Panc1 (cell line): Measurements from ENCODE around the gene APBB1. TPM values are rescaled to one million over a fixed set of nuclear protein-coding genes. Genes with fewer than 3 reads are reported as not detected.

Experiments used
- ATAC-seq: fragments of 200-7000 bp; cut with Tn5 transposase; 2 replicates; pipeline ENCODE4 v1.9.1; 2020; ENCODE audit warnings: mild to moderate bottlenecking, moderate library complexity
- BruUV-seq: library from RNA; stranded (reverse); fragments of 400-500 nt; replicated peaks from 2 replicates; lab custom pipeline; 2021; lab: Mats Ljungman, UMichigan
- CTCF ChIA-PET: fragments of 300-600 bp; sonication (Branson Sonifier 250); formaldehyde crosslinking; loops from one replicate; lab custom pipeline; 2022; ENCODE audit warnings: antibody characterized with exemption; lab: Charles Lee
- POLR2A ChIA-PET: fragments of 300-600 bp; sonication (Branson Sonifier 250); formaldehyde crosslinking; loops from one replicate; lab custom pipeline; 2022; ENCODE audit warnings: antibody characterized with exemption; lab: Charles Lee
- DNase-seq: peaks from one replicate; pipeline ENCODE4 v3.0.0-alpha.2; 2010; ENCODE audit warnings: low read depth, low spot score
- H3K27ac ChIP-seq: 2 replicates; pipeline ENCODE4 v1.5.1; 2011; ENCODE audit warnings: mild to moderate bottlenecking, low read length, inconsistent platforms
- H3K27me3 ChIP-seq: fragments of 200-500 bp; sonication (Bioruptor generic); 2 replicates; pipeline ENCODE4 v1.6.0; 2014; ENCODE audit warnings: low read length, inconsistent platforms; ENCODE audit not compliant: control insufficient read depth, insufficient read depth
- H3K36me3 ChIP-seq: fragments of 200-500 bp; sonication (Bioruptor generic); 2 replicates; pipeline ENCODE4 v1.5.1; 2014; ENCODE audit warnings: inconsistent platforms, mild to moderate bottlenecking, low read length, moderate library complexity; ENCODE audit not compliant: control insufficient read depth, insufficient read depth
- H3K4me1 ChIP-seq: 2 replicates; pipeline ENCODE4 v1.5.1; 2011; ENCODE audit warnings: inconsistent platforms, mild to moderate bottlenecking, low read length, moderate library complexity; ENCODE audit not compliant: control insufficient read depth, insufficient read depth
- H3K4me3 ChIP-seq, 2 experiments: 2 replicates each; pipeline ENCODE4 v1.5.1; 2011 to 2012; ENCODE audit warnings: low read depth in 2 of 2, low read length in 2 of 2, mild to moderate bottlenecking in 2 of 2, inconsistent platforms in 1 of 2, moderate library complexity in 1 of 2
- H3K9me3 ChIP-seq: fragments of 200-500 bp; sonication (Bioruptor generic); 2 replicates; pipeline ENCODE4 v1.5.1; 2014; ENCODE audit warnings: low read depth, mild to moderate bottlenecking, inconsistent platforms, low read length, moderate library complexity; ENCODE audit not compliant: control insufficient read depth, insufficient read depth
- CTCF ChIP-seq: fragments of 450-650 bp; IDR thresholded peaks from 2 replicates; pipeline ENCODE4 v1.5.1; 2017; ENCODE audit warnings: mild to moderate bottlenecking
- POLR2AphosphoS5 ChIP-seq: IDR thresholded peaks from 2 replicates; pipeline ENCODE4 v1.6.1; 2012; ENCODE audit warnings: mild to moderate bottlenecking, low read depth, low read length, moderate library complexity
- SIN3A ChIP-seq: IDR thresholded peaks from 2 replicates; pipeline ENCODE4 v1.6.1; 2012; ENCODE audit warnings: low read depth, mild to moderate bottlenecking, low read length, moderate library complexity, borderline replicate concordance; ENCODE audit not compliant: insufficient read depth
- TCF7L2 ChIP-seq: IDR thresholded peaks from 2 replicates; pipeline ENCODE4 v1.6.1; 2011; ENCODE audit warnings: mild to moderate bottlenecking, low read depth, low read length, inconsistent platforms
- in situ Hi-C: cut with HindIII; loops from 2 replicates; pipeline ENCODE4 v1.10.0; 2016; ENCODE audit warnings: low sequenced_read_pairs, low pct_unique_long_range_greater_than_20kb
- intact Hi-C: fragments of 100-400 bp; cut with micrococcal nuclease; formaldehyde crosslinking; loops from one replicate; pipeline ENCODE4 v1.10.0; 2022; ENCODE audit not compliant: unreplicated experiment
- total RNA-seq: library from RNA; stranded (reverse); gene quantifications from one replicate; pipeline ENCODE4 v1.2.1, GENCODE V29; 2021; ENCODE audit not compliant: unreplicated experiment
- TF ChIP-seq, protein P1 (sequence below), 2 experiments: IDR thresholded peaks; 2 replicates each; pipeline ENCODE4 v1.6.1; 2011 to 2012; ENCODE audit warnings: low read depth in 2 of 2, control low read depth in 1 of 2, low read length in 1 of 2, mild to moderate bottlenecking in 1 of 2, moderate library complexity in 1 of 2; ENCODE audit not compliant: insufficient read depth in 1 of 2

Gene APBB1
- total RNA-seq, 1 experiment from 2014 or later = 9.6 TPM

- no peak for ATAC-seq
- no TSS peak for BruUV-seq
- POLR2A ChIA-PET = no interaction called here
- Histone ChIP-seq H3K27me3 (no peaks in the 10 kb centered on the region), H3K4me3 (no peak overlapping the region), H3K36me3 (no peaks in the 10 kb centered on the region), H3K9me3 (no peaks in the 10 kb centered on the region), H3K4me1 (no peaks in the 10 kb centered on the region), H3K27ac (no peak overlapping the region)
- DNase-seq = no peak
- intact Hi-C loops (no loop called here), in situ Hi-C loops (no loop called here)
- CTCF ChIA-PET = interaction anchor here (0.6 kb wide), 1 partner anchor 34 kb away, joined by 13 read pairs; no protein-coding TSS in a partner anchor
- no peak for TF ChIP-seq POLR2AphosphoS5
- TF ChIP-seq, protein P1, sequence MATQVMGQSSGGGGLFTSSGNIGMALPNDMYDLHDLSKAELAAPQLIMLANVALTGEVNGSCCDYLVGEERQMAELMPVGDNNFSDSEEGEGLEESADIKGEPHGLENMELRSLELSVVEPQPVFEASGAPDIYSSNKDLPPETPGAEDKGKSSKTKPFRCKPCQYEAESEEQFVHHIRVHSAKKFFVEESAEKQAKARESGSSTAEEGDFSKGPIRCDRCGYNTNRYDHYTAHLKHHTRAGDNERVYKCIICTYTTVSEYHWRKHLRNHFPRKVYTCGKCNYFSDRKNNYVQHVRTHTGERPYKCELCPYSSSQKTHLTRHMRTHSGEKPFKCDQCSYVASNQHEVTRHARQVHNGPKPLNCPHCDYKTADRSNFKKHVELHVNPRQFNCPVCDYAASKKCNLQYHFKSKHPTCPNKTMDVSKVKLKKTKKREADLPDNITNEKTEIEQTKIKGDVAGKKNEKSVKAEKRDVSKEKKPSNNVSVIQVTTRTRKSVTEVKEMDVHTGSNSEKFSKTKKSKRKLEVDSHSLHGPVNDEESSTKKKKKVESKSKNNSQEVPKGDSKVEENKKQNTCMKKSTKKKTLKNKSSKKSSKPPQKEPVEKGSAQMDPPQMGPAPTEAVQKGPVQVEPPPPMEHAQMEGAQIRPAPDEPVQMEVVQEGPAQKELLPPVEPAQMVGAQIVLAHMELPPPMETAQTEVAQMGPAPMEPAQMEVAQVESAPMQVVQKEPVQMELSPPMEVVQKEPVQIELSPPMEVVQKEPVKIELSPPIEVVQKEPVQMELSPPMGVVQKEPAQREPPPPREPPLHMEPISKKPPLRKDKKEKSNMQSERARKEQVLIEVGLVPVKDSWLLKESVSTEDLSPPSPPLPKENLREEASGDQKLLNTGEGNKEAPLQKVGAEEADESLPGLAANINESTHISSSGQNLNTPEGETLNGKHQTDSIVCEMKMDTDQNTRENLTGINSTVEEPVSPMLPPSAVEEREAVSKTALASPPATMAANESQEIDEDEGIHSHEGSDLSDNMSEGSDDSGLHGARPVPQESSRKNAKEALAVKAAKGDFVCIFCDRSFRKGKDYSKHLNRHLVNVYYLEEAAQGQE (IDR thresholded peaks at IDR 0.05; ENCODE audit: insufficient read depth in 1 of 2, low read depth in 2 of 2, low read length in 1 of 2) = no peak
These were observed 12.5 kb downstream of the APBB1 start for GRCh38 chr11:6406370-6406769.

DNA sequence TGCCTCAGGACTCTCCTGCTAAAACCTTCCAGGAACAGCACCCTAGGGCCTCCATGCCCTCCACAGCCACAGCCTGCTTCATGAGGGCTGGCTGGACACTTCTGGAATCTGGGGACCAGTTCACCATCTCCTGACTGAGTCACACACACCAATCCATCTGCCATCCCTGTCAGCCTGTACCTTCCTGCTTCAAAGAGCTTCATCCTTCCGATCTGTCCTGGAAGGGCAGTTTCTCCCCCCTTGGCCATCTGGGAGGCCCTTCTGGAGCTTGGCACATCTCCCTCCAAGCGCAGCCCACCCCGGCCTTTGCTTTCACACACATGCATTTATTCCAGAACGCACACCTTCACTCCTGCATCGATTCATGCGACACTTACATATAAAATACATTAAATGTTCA lies 13.0 kb downstream of the APBB1 start:
- in situ Hi-C loops = no loop called here

More for the DNA sequence above, 13.0 kb downstream of the APBB1 start:
- TF ChIP-seq CTCF = no peak
- TF ChIP-seq, protein P1 (IDR thresholded peaks at IDR 0.05; ENCODE audit: insufficient read depth in 1 of 2, low read depth in 2 of 2, low read length in 1 of 2) = no peak
- TF ChIP-seq TCF7L2 = no peak
- no peak for TF ChIP-seq POLR2AphosphoS5
- no peak for TF ChIP-seq SIN3A
- H3K36me3 ChIP-seq = no peaks in the 10 kb centered on the region
- H3K27me3 ChIP-seq = no peaks in the 10 kb centered on the region
- H3K9me3 ChIP-seq = no peaks in the 10 kb centered on the region
- ChIA-PET CTCF (interaction anchor here (0.6 kb wide), 1 partner anchor 34 kb away, joined by 13 read pairs; no protein-coding TSS in a partner anchor), POLR2A (no interaction called here)
- H3K27ac ChIP-seq = no peak overlapping the region
- no peaks in the 10 kb centered on the region for H3K4me1 ChIP-seq
- intact Hi-C loops = no loop called here
- H3K4me3 ChIP-seq = no peak overlapping the region
- BruUV-seq = no TSS peak
- DNase-seq = no peak
- no peak; the same call in 1 of the 2 replicates for ATAC-seq
